NCI-H1436 treated with DMSO at 0.1 percent for 48 hours (cell line): ENCODE results near the gene KCTD16.

Experiments
- DNase-seq: peaks from one replicate; lab custom pipeline; 2025; lab: John Stamatoyannopoulos, UW

The KCTD16 gene

DNA sequence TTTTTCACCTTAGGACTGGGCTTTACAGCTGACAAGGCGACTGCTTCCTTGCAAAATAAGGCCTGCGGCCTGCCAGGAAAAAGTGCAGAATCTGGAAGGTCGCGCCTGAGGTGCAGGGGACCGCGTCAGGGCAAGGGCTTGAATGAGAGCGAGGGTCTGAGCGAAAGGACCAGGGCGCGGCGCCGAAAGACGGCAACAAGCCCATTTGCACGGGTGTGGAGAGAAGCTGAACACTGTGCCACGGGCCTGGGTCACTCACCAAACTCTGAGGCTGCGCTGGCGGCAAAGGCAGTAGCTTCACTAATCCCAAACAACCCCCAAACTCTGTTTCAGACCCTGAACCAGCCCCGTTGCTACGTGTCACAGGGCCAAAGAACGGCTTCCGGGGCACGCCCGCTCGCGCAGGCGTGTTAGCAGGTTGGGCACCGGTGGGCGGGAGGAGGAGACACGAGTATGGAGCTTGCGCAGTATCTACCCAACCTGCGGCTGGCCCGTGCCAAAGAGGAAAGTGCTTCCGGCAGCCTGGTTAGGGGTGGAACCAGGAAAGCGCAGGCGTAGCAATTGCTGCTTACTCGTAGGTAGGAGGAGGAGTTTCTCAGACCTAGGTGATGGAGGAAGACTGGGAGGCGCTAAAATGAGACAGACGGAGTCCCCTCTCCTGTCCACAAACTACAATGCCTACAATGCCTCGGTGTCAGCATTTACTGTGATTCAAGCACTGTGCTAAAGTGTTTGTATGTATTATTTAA lies at the start of gene KCTD16, which contains the start of gene YIPF5:
TSS of gene KCTD16 (plus strand) at position 598 of the 749 bp plus-strand sequence.
TSS of gene YIPF5 (minus strand) at position 384 of the 749 bp plus-strand sequence. CDS start 704 bp downstream, outside the sequence.
- peak; percentile 94 for DNase-seq

DNA sequence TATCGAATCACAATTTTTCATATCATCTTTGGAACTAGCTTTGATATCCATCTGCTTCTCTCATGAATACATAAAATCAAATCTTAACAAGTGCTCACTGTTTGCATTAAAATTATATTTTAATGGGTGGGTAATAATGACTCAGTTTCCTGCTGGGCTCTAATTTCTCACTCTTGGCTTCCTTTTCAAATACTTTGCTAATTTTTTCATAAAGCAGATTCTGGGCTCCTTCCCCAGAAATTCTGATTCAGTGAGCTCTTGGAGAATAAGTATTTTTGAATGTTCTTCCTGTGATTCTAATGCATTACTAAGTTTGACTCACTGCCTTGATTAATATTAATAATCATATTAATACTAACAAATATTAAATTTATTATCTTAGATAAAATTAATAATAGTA lies 49.1 kb upstream of the KCTD16 start:
- DNase-seq, result no peak

DNA sequence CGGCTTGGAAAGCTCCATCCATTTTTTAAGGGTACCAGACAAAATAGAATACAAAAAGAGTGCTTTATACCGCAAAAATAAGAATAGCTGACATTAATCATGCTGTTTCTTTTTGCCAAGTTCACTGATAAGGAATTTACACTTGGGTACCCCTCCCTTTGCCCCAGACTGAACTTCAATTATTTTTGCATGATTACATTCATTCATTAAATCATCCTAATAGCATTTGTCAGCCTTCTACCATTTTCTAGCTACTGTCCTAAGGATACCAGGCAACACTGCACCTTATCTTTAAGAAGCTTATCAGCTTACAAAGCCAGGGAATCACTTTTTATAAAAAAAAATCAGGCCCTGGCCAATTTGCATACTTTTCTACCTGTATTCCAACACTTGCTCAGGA lies 48.6 kb upstream of the KCTD16 start:
- no peak for DNase-seq

DNA sequence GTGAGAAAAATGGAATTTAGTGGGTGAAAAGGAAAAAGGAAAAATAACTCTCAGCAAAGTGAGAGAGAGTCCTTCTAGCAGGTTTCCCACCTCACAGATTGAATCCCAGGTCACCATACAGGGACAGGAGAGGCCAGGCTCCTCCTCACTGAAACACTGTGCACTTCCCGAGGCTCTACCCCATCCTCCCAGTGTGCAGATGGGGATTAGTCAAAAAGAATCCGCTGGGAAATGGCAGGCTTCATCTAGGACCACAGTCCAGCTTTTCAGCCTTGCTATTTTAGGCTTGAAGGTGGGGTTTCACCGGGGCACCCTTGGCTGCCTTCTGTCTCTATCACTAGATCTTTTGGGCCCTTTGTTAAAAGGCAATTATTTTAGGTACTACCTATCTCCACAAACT lies 48.0 kb upstream of the KCTD16 start:
- no peak for DNase-seq

DNA sequence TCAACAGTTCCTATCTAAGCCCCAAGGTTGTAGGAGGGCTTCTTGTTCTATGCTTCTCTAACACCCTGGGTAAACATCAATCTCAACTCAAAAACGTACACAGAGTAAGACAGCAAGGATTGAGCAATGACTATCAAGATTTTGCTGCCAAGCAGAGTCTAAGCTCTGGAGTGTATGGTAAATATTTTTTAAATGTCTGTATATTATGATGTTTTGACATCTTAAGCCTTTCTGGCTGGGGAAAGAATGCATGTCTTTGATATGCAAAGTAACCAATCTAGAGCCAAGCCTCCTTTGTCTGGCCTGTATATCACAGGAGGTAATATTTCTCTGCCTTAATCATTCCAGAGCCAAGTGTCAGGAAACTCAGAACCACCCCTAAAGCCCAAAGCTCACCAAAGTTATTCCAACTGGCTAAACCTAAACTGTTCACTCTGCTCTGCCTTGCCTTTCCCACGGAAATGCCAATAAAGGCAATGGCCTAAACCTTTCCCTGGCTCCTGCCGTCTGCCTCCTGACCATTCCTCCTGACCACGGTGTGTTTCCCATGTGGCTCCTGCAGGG lies 45.4 kb upstream of the KCTD16 start:
- DNase-seq, result no peak

DNA sequence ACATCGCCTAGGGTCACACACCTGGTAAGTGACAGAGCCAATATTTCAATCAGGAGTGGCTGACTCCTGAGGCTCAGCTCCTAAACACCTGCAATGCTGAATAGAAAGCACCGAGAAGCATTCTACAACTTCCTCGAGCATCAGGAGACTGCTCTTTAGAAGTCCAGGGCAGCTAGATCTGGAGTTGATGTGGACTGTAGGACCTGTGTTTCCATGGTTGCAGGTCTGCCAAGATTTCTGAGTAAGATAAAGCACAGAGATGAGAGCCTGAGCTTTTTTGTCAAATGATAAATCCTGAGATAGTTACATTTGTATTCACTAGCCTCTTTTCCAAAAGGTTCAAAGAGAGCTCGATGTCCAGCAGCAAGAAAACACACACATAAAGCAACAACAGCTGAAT lies 44.0 kb upstream of the KCTD16 start:
- DNase-seq, result no peak

DNA sequence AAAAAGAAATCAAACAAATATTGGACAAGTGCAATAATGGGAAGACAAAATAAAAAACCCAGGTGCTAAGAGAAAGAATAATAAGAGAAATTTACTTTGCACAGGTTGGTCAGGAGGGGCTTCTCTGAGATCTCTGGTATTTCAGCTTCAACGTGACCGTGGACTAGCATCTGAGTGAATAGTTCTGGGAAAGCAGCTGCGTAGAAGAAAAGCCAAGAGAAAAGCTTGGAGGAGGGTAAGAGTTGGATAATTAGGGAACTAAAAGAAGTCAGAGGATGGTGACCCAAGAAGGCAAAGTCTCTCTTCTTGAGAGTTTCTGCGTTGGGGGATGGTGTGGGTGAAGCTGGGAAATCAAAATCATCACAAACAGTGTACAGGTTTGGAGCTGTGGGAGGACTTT lies 41.8 kb upstream of the KCTD16 start:
- DNase-seq, result no peak

DNA sequence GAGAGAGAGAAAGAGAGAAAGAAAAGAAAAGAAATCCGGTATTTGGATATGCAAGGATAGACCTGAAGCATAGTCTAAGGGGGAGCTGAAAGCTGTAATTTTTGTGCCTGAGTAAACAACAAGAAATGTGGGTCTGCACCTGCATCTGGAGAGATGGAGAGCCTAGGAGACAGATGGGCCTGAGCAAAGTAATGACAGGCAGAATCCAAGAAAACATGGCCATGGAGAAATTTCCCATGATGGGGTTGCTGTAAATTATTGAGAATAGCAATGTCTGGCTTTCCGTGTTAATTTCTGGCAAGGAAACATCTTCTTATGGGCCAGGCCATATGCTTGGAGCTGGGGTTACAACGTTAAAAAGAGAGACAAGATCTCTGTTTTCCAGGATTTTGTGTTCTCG lies 40.4 kb upstream of the KCTD16 start:
- no peak for DNase-seq

DNA sequence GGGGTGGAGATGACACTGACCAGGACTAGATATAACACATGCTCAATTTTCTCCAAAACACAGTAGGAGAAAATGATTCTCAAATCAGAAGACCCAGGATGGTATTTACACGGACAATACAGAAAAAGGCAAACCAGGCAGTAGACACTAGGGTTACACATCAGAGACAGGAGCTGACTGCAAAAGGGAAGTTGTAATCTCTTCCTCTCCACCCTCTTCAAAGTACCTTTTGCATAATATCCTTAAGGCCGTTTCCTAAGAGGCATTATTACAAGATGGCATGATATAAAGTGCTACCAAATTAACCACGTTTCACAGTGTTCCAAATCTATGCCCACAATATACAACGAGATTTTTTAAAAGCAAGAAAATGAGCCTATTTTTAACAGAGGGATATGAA lies 39.4 kb upstream of the KCTD16 start:
- no peak for DNase-seq

DNA sequence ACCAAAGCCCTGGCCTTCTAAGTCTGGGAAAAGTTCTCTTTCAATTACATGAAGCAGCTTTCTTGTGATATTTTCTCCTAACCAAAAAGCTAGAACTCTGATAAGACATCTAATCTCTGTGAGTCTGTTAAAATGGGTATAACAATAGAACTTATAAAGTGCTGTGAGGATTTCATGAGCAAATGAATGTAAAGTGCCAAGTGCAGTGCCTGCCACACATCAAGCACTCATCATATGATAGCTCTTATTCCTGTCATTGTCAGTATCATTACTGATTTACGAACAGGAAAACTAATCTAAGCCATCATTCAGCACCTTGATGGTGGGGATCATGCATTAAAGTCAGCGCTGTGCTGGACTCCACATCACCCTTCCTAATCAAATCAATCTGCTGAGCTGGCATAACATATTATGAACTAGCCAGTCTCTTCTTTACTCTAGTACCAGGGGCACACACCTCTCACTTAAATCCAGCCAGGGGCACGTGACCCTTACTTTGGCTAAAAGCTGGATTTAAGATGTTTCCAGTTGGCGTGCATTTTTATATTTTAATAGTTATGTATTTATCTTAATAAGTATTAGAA lies 37.5 kb upstream of the KCTD16 start:
- DNase-seq, result no peak

DNA sequence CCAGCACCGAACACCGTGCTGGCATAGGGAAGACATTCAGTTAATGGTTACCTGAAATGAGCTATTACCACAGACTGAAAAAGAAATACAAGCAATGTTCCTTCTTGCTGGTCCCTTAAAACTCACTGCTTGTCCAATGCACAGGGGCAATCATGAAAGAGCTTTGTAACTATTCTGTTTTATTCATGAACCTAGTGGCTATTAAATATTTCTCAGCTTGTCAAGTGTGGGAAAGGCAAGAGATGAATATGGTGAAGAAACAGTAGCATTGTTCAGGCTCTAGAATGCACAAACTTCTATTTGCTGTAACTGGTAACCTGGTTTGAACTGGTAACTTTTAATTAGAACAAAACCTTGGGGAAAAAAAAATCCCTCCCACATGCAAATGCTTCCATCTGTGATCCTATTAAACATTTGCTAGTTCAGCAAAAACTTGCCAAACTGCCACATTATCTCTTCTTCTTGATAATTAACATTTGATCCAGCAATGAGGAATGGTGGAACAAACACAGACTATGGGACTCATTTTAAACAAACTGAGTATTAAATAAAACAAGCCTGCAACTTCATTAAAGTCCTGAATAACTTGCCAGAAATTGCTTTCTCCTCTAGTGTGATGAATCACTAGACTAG lies 36.4 kb upstream of the KCTD16 start:
- DNase-seq, result no peak

DNA sequence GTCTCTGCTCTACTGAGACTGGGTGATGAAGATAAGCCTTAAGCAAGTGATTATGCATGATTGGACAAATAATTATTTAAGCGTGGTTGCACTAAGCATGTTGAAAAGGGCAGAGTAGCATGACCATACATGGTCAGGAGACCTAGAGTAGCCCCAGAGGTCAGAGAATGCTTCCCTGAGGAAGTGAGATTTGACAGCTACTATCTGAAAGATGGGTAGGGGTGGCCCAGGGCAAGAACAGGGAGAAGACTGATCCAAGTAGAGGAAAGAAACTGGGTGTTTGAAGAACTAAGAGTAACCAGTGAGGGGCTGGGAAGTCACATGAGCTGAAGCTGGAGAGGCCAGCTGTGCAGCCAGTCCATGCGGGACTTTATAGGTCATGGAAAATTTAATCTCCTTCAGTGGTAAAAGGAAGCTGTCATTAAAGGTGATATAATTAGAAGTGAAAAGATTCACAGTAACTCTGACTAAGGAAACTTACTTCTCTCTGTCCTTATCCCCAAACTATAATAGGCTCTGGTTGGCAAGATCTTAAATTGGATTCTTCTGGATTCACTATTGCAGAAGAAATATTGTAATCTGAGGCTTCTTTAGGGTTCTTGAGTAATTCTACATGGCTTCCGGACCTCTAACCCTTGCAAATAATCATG lies 35.4 kb upstream of the KCTD16 start:
- DNase-seq, result no peak

DNA sequence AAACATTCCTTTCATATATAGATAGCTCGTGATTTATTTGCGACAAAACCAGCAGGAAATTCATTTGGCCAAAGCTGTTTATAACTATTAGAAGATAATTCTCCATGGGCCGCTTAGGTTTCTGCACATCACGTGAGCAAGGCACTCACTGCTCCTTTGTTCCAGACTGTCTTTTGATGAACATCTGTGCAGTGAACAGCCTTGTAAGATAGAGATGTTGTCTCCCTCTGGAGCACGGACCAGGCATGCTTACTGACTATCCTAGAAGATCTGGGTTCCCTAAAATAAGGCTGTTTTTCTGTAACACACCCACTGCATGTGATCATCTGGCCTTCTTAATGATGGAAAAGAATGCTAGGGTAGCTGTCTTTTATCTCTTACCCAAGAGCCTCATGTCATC lies 31.1 kb upstream of the KCTD16 start:
- DNase-seq, result no peak

DNA sequence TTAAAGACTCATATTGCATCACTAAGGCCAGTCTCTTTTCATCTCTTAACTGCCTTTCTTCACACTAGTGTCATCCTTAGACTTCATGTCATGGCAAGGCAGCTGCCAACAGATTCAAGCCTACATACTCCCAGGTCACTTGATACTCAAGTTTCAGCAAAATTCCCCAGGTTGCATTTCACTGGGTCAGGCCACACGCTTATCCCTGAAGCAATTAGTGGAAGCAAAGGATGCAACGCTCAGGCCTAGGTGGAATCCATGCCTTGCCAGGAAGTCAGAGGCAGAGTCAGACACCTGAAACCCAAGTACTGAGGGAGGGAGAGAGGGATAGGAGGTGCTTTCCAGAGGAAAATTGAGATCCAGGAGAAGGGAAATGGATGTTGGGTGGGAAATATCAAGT lies 29.1 kb upstream of the KCTD16 start:
- DNase-seq, result no peak

DNA sequence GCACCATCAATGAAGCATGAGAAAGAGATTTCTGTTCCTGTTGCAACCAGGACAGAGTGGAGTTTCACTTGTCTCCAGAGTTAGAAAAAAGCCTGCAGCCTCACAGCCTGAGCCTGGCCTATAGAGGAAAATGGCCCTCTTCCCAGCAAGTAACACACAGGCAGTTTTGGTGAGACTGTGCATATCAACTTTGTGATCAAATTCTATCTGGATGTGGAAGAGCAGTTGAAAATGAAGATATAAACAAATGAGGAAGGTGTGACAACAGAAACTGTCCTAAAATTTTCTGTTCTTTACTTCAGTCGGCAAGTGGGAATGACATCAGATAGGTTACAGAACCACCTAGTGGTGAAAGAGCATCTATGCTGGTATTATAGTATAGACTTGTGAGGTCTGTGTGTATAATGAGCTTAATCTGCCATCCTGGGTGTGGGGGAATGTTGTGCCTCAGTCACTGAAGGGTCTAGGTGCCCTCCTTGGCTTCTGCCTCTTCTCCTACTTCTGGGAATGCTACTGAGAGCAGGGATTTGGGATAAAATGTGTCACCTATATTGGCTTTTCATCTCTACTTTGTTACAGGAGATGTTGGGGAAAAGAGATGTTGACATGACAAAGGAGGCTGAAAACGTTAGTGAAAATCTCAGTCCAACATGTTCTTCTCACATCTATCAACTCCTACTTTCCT lies 28.4 kb upstream of the KCTD16 start:
- peak; percentile 10 for DNase-seq

DNA sequence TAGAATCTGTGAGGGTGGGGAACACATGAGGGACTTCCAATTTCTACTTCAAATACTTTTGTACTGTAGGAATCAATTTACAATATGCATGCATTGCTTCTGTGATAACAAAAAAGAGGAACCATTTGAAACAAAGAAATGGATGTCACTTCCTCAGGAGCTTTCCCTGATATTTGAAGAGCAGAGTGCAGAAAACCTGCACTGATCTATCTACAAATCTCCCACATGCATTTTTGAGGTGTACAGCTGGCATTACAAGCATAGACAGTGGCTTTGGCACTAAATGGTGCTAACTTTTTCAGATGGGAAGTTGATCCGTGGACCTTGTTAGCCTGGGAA lies 27.9 kb upstream of the KCTD16 start:
- DNase-seq, result no peak

DNA sequence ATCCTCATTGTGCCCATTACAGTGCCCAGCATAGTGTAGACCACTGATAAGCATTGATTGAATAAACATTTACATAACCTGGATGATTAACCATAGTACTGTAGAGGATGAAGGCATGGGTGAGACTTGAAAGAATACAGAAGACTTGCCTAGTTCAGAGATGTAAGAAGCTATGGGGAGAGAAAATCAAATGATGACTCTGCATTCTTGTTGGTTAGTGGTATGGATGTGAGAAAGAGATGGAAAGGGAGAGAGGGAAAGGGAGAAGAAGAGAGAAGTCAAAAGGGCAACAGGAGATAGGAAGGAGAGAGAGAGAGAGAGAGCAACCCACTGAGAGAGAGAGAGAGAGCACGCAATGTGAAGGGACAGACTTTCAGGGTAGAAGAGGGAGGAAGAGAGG lies 27.0 kb upstream of the KCTD16 start:
- no peak for DNase-seq

DNA sequence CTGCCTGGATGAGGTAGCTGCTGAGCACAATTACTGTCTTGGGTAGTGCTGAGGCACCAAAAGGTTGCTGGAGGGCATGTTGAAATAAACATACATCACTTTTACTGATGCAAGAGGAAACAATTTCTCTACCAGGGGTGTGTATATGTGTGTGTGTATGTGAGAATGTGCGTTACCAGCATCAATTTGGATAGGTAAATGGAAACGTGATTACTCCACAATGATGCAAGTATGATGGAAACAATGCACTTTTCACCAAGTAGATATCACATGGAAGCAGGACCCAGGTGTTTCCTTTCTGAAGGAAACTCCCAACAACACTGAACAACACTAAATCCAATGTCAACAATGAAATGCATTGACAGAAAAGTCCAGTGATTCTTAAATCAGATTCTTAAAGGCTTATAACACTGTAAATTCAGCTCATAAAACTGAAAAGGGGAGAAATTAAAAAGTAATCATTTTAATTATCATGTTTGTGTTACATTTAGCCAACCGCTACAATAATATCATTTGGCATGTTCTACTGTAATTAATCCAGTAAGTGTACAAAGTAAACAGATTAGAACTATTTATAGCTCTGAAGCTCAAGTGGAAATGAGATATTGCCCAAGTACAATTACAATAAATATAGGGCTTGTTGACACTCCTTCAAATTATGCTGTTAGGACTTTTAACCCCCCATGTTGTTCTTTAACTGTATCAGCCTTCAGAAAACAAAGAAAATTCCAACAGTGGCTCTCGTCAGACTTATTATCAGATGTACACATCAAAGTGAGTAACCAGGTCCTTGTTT lies 25.5 kb upstream of the KCTD16 start:
- DNase-seq, result no peak

DNA sequence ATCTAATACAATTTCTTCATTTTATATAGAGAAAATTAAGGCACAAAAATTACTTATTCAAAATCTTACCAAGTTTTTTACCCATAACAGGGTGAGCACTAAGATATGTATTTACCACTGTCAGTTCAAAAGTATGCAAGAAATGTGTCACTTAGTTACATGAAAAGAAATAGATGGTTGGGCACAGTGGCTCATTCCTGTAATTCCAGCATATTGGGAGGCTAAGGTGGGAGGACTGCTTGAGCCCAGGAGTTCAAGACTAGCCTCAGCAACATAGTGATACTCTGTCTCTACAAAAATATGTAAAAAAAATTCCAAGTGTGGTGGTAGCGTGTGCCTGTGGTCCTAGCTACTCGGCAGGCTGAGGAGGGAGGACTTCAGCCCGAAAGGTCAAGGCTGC lies 19.6 kb upstream of the KCTD16 start:
- DNase-seq, result no peak

DNA sequence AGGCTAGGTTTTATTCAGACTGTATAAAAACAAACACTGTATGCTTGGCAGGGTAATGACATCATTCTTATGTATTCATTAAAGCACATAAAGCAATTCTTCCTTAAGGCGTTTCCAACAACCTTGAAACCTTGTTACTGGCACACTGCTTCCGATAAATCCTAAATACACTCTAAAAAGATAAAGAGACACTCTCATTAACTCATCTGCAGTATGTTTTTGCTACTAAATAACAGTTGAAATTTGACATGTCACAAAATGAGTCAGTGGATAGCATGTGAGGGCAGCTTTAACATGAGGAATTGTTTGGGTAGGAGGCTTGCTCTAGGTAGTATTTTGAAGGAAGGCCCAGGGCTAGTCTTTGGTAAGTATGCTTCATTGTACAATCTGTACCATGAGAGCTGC lies 13.9 kb upstream of the KCTD16 start:
- no peak for DNase-seq

DNA sequence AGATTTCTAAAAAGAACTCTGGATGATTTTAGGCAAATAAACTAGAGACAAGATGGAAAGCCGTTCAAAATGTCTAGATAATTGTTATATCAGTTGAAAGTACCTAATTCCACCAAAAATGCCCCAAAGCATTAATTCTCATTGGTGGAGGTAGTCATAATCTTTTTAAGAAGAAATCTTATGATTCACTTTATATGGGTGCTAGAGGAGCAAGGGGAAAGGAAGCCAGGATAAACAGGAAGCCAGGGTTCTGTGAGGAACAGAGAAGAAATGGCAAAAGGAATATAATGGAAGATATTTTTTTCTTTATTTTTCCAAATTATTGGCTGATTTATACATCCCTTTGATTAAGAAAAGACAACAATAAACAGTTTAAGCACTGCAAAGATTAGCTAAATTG lies 8.0 kb upstream of the KCTD16 start:
- no peak for DNase-seq
